A549 (cell line): ENCODE measurements around the gene RFPL2. TPM values are rescaled to one million over a fixed set of nuclear protein-coding genes. Genes with fewer than 3 reads are reported as not detected.

Source experiments
- ATAC-seq, 2 experiments: fragments of 200-7000 bp in 1 of 2; fragments of >200 bp in 1 of 2; cut with Nextera tagmentation in 1 of 2; cut with Tn5 transposase in 1 of 2; 3 replicates each; pipeline versions ENCODE4 v1.8.0 to v1.9.1; 2018 to 2020; ENCODE audit warnings: mild to moderate bottlenecking in 1 of 2, moderate library complexity in 1 of 2
- CTCF ChIA-PET: fragments of 300-600 bp; sonication (Branson Sonifier 250); formaldehyde crosslinking; extraction: SDS; loops from one replicate; lab custom pipeline; 2021; ENCODE audit warnings: antibody characterized with exemption, inconsistent platforms; lab: Yijun Ruan, JAX
- POLR2A ChIA-PET: fragments of 350-600 bp; formaldehyde crosslinking; extraction: SDS; loops from one replicate; lab custom pipeline; 2021; ENCODE audit warnings: antibody characterized with exemption, inconsistent platforms; lab: Yijun Ruan, JAX
- DNase-seq, 2 experiments: peaks; one replicate each; pipeline versions ENCODE4 v3.0.0 to v3.0.0-alpha.2; 2011 to 2016; ENCODE audit warnings: low read depth in 1 of 2, low spot score in 1 of 2
- FAIRE-seq: peaks from 2 replicates; lab custom pipeline; 2011; peaks lifted over from hg19 to GRCh38; lab: Jason Lieb, UNC
- H3K27ac ChIP-seq, 2 experiments: fragments of >200 bp; sonication (Bioruptor Twin); formaldehyde crosslinking; 3 replicates each; pipeline ENCODE4 v1.5.1; 2016 to 2017
- H3K4me1 ChIP-seq: fragments of >200 bp; sonication (Bioruptor Twin); formaldehyde crosslinking; 3 replicates; pipeline ENCODE4 v1.6.1; 2016
- H3K4me2 ChIP-seq: fragments of >200 bp; sonication (Bioruptor Twin); formaldehyde crosslinking; 3 replicates; pipeline ENCODE4 v1.6.1; 2016
- H3K4me3 ChIP-seq: fragments of >200 bp; sonication (Bioruptor Twin); formaldehyde crosslinking; 3 replicates; pipeline ENCODE4 v1.5.1; 2016
- H3K9me3 ChIP-seq: fragments of >200 bp; sonication (Bioruptor Twin); formaldehyde crosslinking; 3 replicates; pipeline ENCODE4 v1.6.1; 2016
- CBX8 ChIP-seq: fragments of 200-600 bp; sonication (generic); IDR thresholded peaks from 2 replicates; pipeline ENCODE4 v1.6.1; 2016
- CEBPB ChIP-seq, 2 experiments: fragments of >200 bp in 1 of 2; sonication (Bioruptor Twin) in 1 of 2; formaldehyde crosslinking in 1 of 2; IDR thresholded peaks; 2 replicates each; pipeline ENCODE4 v1.6.1; 2012 to 2016
- CHD2 ChIP-seq: fragments of 150-350 bp; IDR thresholded peaks from 2 replicates; pipeline ENCODE4 v1.6.1; 2014; ENCODE audit warnings: low read length; ENCODE audit not compliant: partially characterized antibody
- CHD4 ChIP-seq: fragments of 200-600 bp; sonication (generic); IDR thresholded peaks from 2 replicates; pipeline ENCODE4 v1.6.1; 2016; ENCODE audit warnings: antibody characterized with exemption, mild to moderate bottlenecking, borderline replicate concordance
- EHMT2 ChIP-seq: fragments of 200-600 bp; sonication (generic); IDR thresholded peaks from 2 replicates; pipeline ENCODE4 v1.6.1; 2016; ENCODE audit warnings: antibody characterized with exemption, low read depth, mild to moderate bottlenecking, moderate library complexity
- FOSL2 ChIP-seq, 2 experiments: fragments of 450-650 bp in 1 of 2; fragments of >200 bp in 1 of 2; sonication (Bioruptor Twin) in 1 of 2; formaldehyde crosslinking; IDR thresholded peaks; 2 replicates each; pipeline versions ENCODE4 v1.5.0 to v1.6.1; 2016 to 2020; ENCODE audit warnings: mild to moderate bottlenecking in 1 of 2, moderate library complexity in 1 of 2
- FOXS1 ChIP-seq: fragments of 250-450 bp; sonication (Bioruptor Pico); IDR thresholded peaks from 2 replicates; pipeline ENCODE4 v1.5.0; 2020; ENCODE audit warnings: mild to moderate bottlenecking, moderate library complexity
- GATA3 ChIP-seq: IDR thresholded peaks from 2 replicates; pipeline ENCODE4 v1.6.1; 2012; ENCODE audit warnings: borderline replicate concordance
- HEYL ChIP-seq: fragments of 250-450 bp; sonication (Bioruptor Pico); IDR thresholded peaks from 2 replicates; pipeline ENCODE4 v1.8.0; 2021; ENCODE audit warnings: mild to moderate bottlenecking, moderate library complexity
- JUNB ChIP-seq: fragments of >200 bp; sonication (Bioruptor Twin); formaldehyde crosslinking; IDR thresholded peaks from 2 replicates; pipeline ENCODE4 v1.6.1; 2016
- KDM1A ChIP-seq: fragments of 200-600 bp; sonication (generic); IDR thresholded peaks from 2 replicates; pipeline ENCODE4 v1.6.1; 2016; ENCODE audit warnings: low read depth, mild to moderate bottlenecking
- KDM5A ChIP-seq: fragments of 200-600 bp; sonication (generic); IDR thresholded peaks from 2 replicates; pipeline ENCODE4 v1.6.1; 2016; ENCODE audit warnings: antibody characterized with exemption, mild to moderate bottlenecking
- MAFK ChIP-seq: fragments of 450-650 bp; IDR thresholded peaks from 2 replicates; pipeline ENCODE4 v1.6.1; 2014; ENCODE audit not compliant: partially characterized antibody
- MAZ ChIP-seq: fragments of 150-350 bp; IDR thresholded peaks from 2 replicates; pipeline ENCODE4 v1.6.1; 2014; ENCODE audit warnings: antibody characterized with exemption, low read depth, low read length, borderline replicate concordance
- NPAS2 ChIP-seq: fragments of 250-450 bp; sonication (Bioruptor Pico); IDR thresholded peaks from 2 replicates; pipeline ENCODE4 v1.8.0; 2022; ENCODE audit warnings: mild to moderate bottlenecking, moderate library complexity, borderline replicate concordance
- PHF8 ChIP-seq: fragments of 200-600 bp; sonication (generic); IDR thresholded peaks from 2 replicates; pipeline ENCODE4 v1.6.1; 2016; ENCODE audit warnings: low read depth, mild to moderate bottlenecking, antibody characterized with exemption, moderate library complexity, borderline replicate concordance
- POLR2AphosphoS2 ChIP-seq: conservative IDR thresholded peaks from 2 replicates; pipeline ENCODE4 v1.6.1; 2012; ENCODE audit warnings: low read length, improper control_type of control experiment, inconsistent platforms
- RNF2 ChIP-seq: fragments of 200-600 bp; sonication (generic); IDR thresholded peaks from 2 replicates; pipeline ENCODE4 v1.6.1; 2016; ENCODE audit warnings: low read depth, mild to moderate bottlenecking, antibody characterized with exemption, moderate library complexity, borderline replicate concordance
- SMC3 ChIP-seq: fragments of >200 bp; sonication (Bioruptor Twin); formaldehyde crosslinking; IDR thresholded peaks from 3 replicates; pipeline ENCODE4 v1.6.1; 2018; ENCODE audit warnings: inconsistent platforms
- SREBF2 ChIP-seq: fragments of 450-650 bp; IDR thresholded peaks from 2 replicates; pipeline ENCODE4 v1.6.1; 2014; ENCODE audit warnings: mild to moderate bottlenecking, moderate library complexity
- ZC3H11A ChIP-seq: fragments of 450-650 bp; IDR thresholded peaks from 2 replicates; pipeline ENCODE4 v1.6.1; 2014; ENCODE audit warnings: antibody characterized with exemption, mild to moderate bottlenecking
- ZFP36 ChIP-seq: fragments of 450-650 bp; IDR thresholded peaks from 2 replicates; pipeline ENCODE4 v1.6.1; 2014; ENCODE audit warnings: borderline replicate concordance; ENCODE audit not compliant: partially characterized antibody
- WGBS: methylation state at CpG from one replicate; pipeline ENCODE4 v1.1.6; 2017; ENCODE audit errors: missing lambda C conversion rate; 5-methylcytosine and 5-hydroxymethylcytosine counted together
- polyA plus RNA-seq, 4 experiments: library from polyadenylated mRNA; depleted of rRNA in 3 of 4; stranded (reverse); fragments of >200 nt; fragmentation: RNase III in 1 of 4; extraction: RNeasy Plus Mini Kit Qiagen cat#74134 plus additional on column Dnase treatment in 1 of 4; gene quantifications; 2 replicates in 3 of 4; 3 replicates in 1 of 4; pipeline ENCODE4 v1.2.3, GENCODE V29; 2011 to 2017
- TF ChIP-seq, protein P1 (sequence below): fragments of >200 bp; sonication (Bioruptor Twin); formaldehyde crosslinking; IDR thresholded peaks from 3 replicates; pipeline ENCODE4 v1.5.1; 2016
- TF ChIP-seq, protein P2 (sequence below): fragments of >200 bp; sonication (Bioruptor Twin); formaldehyde crosslinking; IDR thresholded peaks from 3 replicates; pipeline ENCODE4 v1.6.1; 2016
- TF ChIP-seq, protein P3 (sequence below): fragments of 450-650 bp; IDR thresholded peaks from 2 replicates; pipeline ENCODE4 v1.6.1; 2014; ENCODE audit warnings: antibody characterized with exemption
- TF ChIP-seq, protein P4 (sequence below): fragments of 200-600 bp; sonication (generic); IDR thresholded peaks from 2 replicates; pipeline ENCODE4 v1.6.1; 2016; ENCODE audit warnings: antibody characterized with exemption, mild to moderate bottlenecking, moderate library complexity
- TF ChIP-seq, protein P5 (sequence below): IDR thresholded peaks from 2 replicates; pipeline ENCODE4 v1.6.1; 2012; ENCODE audit warnings: low read depth, borderline replicate concordance

The RFPL2 gene
- polyA plus RNA-seq, 2 of the 4 experiments (the other 2 are of a cell fraction) = 0.19 to 0.25 TPM

DNA sequence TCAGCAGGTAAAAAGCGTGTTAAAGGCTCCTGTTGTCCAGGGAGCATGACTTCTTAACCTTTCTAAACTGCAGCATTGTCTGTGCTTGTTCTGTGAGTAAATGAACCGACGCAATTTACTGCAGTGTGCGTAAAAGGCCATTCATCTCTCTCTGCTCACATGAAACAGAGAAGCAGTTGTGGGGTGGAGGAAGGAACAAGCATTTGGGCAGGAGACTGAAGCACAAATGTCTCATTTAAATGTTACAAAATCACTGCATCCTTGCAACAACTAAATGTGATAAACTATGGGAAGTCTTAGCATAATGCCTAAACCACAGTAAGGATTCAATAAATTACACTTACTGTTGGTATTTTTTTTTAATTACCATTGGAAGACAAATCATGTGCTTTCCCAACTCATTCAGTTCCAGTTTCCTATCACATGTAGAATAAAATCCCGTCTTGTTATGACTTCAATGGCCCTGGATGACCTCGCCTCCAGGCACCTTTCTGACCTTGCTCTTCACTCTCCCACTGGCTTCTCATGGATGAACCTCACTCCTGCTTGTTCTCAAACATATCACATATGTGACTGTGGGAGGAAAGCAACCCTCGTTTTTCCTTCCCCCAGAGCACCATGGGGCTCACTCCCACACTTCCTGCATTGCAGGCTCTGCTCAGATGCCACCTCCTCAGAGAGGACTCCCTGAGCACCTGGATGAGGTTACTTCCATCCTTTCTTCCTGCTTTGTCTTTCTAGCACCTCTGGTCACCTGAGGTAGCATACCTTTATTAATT, 21.6 kb upstream of the RFPL2 start (continued):
- TF ChIP-seq HEYL (CRISPR knock-in tag) = no peak

DNA sequence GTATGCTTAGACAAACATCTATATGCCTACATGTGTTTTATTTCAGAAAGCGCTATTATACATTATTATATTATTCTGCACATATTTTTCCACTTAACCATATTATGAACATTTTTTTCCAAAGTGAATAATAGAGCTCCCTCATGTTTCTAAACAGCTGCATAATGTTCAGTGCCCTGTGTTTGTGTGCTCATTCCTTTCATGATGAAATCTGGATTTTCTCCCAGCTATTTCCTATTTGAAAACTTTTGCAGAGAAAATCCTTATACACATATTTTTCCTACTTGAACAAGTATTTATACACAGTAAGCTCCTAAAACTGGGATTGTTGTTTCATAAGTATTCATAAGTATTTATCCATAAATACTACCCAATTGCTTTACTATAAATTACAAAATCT, 18.1 kb upstream of the RFPL2 start:
- no peak for FAIRE-seq
- TF ChIP-seq CBX8 = no peak
- no peak for TF ChIP-seq ZFP36
- TF ChIP-seq CEBPB (IDR thresholded peaks at IDR 0.05) = no peak
- TF ChIP-seq, protein P1, sequence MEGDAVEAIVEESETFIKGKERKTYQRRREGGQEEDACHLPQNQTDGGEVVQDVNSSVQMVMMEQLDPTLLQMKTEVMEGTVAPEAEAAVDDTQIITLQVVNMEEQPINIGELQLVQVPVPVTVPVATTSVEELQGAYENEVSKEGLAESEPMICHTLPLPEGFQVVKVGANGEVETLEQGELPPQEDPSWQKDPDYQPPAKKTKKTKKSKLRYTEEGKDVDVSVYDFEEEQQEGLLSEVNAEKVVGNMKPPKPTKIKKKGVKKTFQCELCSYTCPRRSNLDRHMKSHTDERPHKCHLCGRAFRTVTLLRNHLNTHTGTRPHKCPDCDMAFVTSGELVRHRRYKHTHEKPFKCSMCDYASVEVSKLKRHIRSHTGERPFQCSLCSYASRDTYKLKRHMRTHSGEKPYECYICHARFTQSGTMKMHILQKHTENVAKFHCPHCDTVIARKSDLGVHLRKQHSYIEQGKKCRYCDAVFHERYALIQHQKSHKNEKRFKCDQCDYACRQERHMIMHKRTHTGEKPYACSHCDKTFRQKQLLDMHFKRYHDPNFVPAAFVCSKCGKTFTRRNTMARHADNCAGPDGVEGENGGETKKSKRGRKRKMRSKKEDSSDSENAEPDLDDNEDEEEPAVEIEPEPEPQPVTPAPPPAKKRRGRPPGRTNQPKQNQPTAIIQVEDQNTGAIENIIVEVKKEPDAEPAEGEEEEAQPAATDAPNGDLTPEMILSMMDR = no peak
- no peak for TF ChIP-seq CHD4
- no peak for TF ChIP-seq CHD2
- TF ChIP-seq EHMT2 = no peak
- TF ChIP-seq SREBF2 = no peak
- TF ChIP-seq, protein P2, sequence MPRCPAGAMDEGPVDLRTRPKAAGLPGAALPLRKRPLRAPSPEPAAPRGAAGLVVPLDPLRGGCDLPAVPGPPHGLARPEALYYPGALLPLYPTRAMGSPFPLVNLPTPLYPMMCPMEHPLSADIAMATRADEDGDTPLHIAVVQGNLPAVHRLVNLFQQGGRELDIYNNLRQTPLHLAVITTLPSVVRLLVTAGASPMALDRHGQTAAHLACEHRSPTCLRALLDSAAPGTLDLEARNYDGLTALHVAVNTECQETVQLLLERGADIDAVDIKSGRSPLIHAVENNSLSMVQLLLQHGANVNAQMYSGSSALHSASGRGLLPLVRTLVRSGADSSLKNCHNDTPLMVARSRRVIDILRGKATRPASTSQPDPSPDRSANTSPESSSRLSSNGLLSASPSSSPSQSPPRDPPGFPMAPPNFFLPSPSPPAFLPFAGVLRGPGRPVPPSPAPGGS = no peak
- TF ChIP-seq, protein P3, sequence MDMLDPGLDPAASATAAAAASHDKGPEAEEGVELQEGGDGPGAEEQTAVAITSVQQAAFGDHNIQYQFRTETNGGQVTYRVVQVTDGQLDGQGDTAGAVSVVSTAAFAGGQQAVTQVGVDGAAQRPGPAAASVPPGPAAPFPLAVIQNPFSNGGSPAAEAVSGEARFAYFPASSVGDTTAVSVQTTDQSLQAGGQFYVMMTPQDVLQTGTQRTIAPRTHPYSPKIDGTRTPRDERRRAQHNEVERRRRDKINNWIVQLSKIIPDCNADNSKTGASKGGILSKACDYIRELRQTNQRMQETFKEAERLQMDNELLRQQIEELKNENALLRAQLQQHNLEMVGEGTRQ = no peak
- TF ChIP-seq JUNB = no peak
- TF ChIP-seq, all 56 proteins: peak for 0
- CTCF ChIA-PET = interaction anchor here (1.4 kb wide), 2 partner anchors 15 to 21 kb away, joined by 4 to 5 read pairs; no protein-coding TSS in a partner anchor

DNA sequence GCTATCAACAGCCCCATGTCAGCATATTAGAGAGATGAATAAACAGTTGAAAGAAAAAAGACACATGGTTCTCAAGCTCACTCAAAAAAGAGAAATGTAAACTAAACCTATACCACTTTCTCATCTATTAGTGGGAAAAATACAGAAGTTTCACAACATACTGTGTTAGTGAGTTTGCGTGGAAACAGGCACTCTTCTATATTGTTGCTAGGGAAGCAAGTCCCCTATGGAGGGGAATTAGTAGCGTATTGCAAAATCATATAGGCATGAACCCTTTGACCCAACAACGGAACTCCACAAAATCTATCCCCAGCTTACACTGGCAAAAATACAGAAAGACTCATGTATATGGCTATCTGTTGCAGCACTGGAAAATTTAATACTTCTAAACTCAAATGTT, 14.2 kb upstream of the RFPL2 start:
- Histone ChIP-seq H3K27ac (no peak overlapping the region), H3K4me3 (no peak overlapping the region), H3K9me3 (no peaks in the 10 kb centered on the region), H3K4me1 (no peaks in the 10 kb centered on the region), H3K4me2 (no peak overlapping the region)
- no peak for FAIRE-seq
- no peak for ATAC-seq
- CTCF ChIA-PET = no interaction called here
- POLR2A ChIA-PET = no interaction called here
- no peak for DNase-seq
- 96% methylated on average over 3 of the region's 3 CpGs for WGBS
- TF ChIP-seq PHF8 = no peak
- TF ChIP-seq, protein P4, sequence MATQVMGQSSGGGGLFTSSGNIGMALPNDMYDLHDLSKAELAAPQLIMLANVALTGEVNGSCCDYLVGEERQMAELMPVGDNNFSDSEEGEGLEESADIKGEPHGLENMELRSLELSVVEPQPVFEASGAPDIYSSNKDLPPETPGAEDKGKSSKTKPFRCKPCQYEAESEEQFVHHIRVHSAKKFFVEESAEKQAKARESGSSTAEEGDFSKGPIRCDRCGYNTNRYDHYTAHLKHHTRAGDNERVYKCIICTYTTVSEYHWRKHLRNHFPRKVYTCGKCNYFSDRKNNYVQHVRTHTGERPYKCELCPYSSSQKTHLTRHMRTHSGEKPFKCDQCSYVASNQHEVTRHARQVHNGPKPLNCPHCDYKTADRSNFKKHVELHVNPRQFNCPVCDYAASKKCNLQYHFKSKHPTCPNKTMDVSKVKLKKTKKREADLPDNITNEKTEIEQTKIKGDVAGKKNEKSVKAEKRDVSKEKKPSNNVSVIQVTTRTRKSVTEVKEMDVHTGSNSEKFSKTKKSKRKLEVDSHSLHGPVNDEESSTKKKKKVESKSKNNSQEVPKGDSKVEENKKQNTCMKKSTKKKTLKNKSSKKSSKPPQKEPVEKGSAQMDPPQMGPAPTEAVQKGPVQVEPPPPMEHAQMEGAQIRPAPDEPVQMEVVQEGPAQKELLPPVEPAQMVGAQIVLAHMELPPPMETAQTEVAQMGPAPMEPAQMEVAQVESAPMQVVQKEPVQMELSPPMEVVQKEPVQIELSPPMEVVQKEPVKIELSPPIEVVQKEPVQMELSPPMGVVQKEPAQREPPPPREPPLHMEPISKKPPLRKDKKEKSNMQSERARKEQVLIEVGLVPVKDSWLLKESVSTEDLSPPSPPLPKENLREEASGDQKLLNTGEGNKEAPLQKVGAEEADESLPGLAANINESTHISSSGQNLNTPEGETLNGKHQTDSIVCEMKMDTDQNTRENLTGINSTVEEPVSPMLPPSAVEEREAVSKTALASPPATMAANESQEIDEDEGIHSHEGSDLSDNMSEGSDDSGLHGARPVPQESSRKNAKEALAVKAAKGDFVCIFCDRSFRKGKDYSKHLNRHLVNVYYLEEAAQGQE = no peak
- TF ChIP-seq SMC3 = no peak
- TF ChIP-seq POLR2AphosphoS2 = no peak
- TF ChIP-seq ZC3H11A = no peak
- no peak for TF ChIP-seq KDM1A
- no peak for TF ChIP-seq NPAS2
- TF ChIP-seq MAZ = no peak
- TF ChIP-seq FOSL2 (IDR thresholded peaks at IDR 0.05) = no peak
- no peak for TF ChIP-seq FOSL2 (CRISPR knock-in tag; IDR thresholded peaks at IDR 0.05)
- TF ChIP-seq FOXS1 (CRISPR knock-in tag) = no peak
- no peak for TF ChIP-seq GATA3
- no peak for TF ChIP-seq MAFK
- TF ChIP-seq CEBPB (IDR thresholded peaks at IDR 0.05) = no peak
- no peak for TF ChIP-seq HEYL (CRISPR knock-in tag)
- TF ChIP-seq, protein P5, sequence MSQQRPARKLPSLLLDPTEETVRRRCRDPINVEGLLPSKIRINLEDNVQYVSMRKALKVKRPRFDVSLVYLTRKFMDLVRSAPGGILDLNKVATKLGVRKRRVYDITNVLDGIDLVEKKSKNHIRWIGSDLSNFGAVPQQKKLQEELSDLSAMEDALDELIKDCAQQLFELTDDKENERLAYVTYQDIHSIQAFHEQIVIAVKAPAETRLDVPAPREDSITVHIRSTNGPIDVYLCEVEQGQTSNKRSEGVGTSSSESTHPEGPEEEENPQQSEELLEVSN = no peak
- no peak for TF ChIP-seq KDM5A
- no peak for TF ChIP-seq RNF2

More for the DNA sequence above, 18.1 kb upstream of the RFPL2 start:
- Histone ChIP-seq H3K9me3 (no peaks in the 10 kb centered on the region), H3K4me3 (no peak overlapping the region), H3K4me1 (no peaks in the 10 kb centered on the region), H3K4me2 (no peak overlapping the region), H3K27ac (no peak overlapping the region)
- ATAC-seq (no peak), DNase-seq (no peak)
- WGBS = 97% methylated on average over 1 of the region's 1 CpG
- POLR2A ChIA-PET = no interaction called here
